ENCODE measurements around the gene P4HTM.

Gene P4HTM

GRCh38 chr3:48983096-48983495, 6.9 kb upstream of the P4HTM start:
- DNase-seq (ENCODE audit: low read depth in 1 of 2, low spot score in 1 of 2): no peak

GRCh38 chr3:48984663-48985062, 5.4 kb upstream of the P4HTM start:
- no peak for DNase-seq (ENCODE audit: low read depth in 1 of 2, low spot score in 1 of 2)

DNA sequence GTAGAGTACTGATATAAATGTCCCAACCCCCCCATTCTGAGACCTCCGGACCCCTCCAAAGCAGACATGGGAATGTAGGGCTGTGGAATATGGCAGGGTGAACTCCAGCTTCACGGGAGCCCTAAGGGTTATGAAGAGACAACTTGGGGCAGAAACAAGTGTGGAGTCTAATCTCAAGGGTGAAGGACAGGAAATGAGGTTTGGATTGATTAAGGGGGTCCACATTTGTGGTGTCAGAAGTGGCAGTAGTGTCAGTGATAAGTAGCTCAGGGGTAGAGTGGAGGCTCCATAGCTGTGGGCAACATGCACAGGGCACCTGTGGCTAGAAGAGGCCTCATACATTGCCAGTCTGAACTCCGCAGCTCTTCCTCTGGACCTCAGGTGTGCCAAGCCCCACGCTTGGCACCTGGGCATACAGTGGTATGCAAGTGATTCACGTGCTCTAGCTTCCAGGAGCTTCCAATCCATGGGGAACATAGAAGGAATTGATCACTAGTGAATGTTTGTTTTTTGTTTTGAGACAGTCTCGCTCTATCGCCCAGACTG, 4.1 kb upstream of the P4HTM start:
- no peak for DNase-seq (ENCODE audit: low read depth in 1 of 2, low spot score in 1 of 2)

DNA sequence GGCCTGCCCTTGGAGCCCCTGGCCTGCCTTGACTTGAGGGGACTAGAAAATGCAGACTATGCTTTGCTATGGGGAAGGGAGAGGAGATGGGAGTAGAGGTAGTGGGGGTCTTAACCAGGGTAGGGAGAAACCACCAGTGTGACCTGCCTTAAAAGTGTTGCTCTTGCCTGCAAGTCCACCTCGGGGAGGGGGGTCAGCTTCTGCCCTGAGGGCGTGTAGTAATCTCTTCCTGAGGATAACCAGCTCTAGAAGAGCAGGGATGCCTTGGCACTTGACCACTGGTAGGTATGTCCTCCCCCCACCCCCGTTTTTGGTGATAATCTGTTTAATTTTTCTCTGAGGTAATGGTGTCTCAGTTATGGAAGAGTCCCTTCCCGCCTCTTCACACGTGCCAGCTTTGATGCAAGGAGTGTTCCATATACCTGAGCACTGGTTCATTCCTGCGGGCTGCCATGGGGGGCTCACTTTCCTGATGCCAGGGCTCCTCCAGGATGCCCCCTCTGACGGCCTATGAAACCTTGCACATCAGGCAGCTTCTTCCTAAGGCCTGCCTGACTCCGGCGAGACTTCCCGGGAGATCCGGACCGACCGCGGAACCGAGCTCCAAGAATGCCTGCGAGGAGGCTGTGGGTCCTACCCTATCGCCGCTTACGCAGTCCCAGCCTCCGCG, 780 bp upstream of the P4HTM start:
- DNase-seq (ENCODE audit: low read depth in 1 of 2, low spot score in 1 of 2): no peak

GRCh38 chr3:48990636-48991469, 812 bp downstream of the P4HTM start:
- no peak for DNase-seq (ENCODE audit: low read depth in 1 of 2, low spot score in 1 of 2)

DNA sequence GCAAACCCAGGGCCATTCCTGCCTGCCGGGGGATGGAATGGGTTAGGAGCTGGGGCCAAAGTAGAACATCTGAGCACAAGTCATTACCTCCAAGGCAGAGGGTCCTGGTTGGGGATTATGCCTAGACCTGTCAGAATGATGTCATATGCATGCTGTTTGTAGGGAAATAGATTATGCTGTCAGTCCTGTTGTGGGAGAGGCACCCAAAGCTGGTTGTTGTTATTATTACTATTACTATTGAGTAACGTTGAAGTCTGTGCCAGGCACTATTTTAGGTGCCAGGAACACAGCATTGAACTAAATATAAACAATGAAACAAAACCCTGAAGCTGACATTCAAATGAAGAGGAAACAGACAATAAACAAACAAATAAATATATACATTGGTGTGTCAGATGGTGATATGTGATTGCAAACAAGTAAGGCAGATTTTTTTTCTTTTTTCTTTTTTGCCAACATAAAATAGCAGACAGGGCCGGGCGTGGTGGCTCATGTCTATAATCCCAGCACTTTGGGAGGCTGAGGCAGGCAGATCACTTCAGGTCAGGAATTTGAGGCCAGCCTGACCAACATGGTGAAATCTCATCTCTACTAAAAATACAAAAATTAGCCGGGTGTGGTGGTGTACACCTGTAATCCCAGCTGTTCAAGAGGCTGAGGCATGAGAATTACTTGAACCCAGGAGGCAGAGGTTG, 2.0 kb downstream of the P4HTM start:
- no peak for DNase-seq (ENCODE audit: low read depth in 1 of 2, low spot score in 1 of 2)

GRCh38 chr3:48993834-48994233, 3.8 kb downstream of the P4HTM start:
- DNase-seq (ENCODE audit: low read depth in 1 of 2, low spot score in 1 of 2): no peak

GRCh38 chr3:48996640-48997039, 6.6 kb downstream of the P4HTM start:
- DNase-seq (ENCODE audit: low read depth in 1 of 2, low spot score in 1 of 2): no peak

DNA sequence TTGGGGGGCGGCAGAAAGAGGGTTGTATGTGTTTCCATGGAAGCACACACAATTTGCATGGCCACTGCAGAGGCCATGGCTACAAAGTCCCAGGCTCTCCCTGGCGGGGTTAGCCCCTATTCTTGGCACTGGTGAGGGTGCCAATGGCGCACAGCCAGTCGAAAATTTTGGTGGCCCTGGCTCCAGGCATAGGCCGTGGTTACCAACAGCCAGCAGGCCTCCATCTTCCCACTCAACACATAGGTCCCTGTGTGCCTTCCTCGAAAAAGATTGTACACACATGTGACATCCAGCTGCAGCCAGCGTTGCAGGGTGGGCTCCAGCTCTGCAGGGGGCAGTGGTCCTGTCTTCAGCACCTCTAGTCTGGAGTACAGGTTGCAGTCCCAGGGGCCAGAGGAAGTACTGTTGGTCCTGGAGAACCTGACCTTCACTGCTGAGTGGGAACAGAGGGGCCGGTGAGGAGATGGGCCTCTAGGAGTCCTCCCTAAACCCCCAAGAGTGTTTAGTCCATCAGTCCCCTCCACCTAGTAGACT, 7.1 kb downstream of the P4HTM start:
- DNase-seq (ENCODE audit: low read depth in 1 of 2, low spot score in 1 of 2): no peak

DNA sequence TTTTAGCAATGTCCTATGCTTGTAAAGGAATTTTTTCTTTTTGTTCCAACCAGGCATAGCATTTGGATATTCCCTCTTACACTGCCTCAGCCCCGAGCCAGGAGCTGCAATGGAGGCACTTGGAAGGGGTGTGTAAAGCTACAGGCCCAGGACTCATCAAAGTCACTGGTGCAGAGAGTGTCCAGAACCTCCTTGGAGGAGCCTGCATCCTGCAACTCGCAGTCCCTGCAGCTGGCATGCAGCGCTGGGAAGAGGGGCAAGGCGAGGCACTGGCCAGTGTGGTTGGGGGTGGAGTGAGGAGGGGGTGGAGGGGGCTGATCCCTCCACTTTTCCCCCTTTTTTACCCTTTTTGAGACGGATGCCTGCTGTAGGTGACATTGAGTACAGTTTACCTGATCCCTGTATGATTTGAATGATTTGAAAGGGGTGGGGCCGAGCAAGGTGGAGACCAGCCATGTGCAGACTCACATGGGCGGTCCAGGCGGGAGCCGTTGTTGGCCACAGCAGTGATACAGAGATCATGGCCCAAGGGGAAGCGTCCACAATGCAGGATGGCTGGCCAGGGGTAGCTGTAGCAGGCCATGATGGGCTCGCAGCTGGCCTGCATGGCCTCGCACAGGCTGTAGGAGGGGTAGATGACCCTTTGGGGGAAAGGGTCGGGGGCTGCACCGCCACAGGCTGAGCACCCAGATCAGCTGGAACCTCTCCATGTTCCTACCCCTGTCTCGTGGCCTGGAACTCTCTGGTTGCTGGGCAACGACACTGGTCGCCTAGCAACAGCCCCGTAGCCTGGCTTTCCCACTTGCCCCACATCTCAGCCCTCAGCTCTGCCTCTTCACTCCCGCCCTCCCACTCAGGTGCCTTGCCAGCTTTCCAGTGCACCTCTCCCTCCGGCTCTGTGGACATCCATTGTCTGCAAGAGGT, 7.9 kb downstream of the P4HTM start:
- no peak for DNase-seq (ENCODE audit: low read depth in 1 of 2, low spot score in 1 of 2)

GRCh38 chr3:48999085-48999858, 9.2 kb downstream of the P4HTM start:
- DNase-seq (ENCODE audit: low read depth in 1 of 2, low spot score in 1 of 2): no peak

DNA sequence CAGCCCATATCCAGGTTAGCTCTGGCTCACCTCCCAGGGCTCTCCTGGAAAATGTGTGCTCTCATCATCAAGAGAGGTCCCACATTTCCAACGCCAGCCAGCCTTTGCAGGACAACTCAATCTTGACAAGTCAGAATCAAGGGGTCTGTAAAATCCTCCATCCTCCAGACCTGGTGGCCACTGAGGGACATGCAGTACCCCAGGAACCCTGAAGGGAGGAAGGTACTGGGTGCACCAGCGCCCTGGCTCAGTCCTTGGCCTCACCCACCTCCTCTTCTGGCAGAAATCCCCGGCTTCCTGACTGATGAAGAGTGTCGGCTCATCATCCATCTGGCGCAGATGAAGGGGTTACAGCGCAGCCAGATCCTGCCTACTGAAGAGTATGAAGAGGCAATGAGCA, 11.1 kb downstream of the P4HTM start:
- no peak for DNase-seq (ENCODE audit: low read depth in 1 of 2, low spot score in 1 of 2)

DNA sequence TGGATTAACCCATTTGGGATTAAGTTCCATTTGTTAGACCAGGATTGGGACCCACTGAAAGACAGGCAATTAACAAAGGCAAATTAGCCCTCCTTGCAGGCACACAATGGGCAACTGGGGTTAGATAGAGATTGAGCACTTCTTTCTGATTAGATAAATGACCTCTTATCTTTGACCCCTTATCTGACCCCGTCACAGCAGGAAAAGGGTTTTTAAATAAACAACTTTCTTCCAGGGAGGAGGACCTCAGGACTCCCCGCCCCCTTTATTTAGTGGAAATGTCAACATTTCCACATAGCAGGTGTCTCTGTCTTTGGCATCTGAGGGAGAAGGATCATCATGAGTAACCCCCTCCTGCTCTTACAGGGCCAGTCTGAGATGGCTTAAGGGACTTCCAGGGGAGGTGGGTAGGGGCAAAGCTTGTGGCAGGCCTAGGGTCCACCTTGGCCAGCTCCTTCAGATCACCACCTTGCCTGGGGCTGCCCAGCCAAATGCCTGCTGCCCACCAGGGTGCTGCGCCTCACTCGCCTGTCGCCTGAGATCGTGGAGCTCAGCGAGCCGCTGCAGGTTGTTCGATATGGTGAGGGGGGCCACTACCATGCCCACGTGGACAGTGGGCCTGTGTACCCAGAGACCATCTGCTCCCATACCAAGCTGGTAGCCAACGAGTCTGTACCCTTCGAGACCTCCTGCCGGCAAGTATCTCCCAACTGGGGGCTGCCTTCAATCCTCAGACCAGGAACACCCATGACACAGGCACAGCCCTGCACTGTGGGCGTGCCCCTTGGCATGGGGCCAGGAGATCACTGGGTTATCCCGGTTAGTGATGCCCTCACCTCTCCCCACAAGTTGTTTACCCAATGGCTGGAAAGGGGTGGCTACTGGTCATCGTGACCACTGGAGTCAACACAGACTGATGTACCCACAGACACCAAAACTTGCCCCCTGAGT, 14.6 kb downstream of the P4HTM start:
- no peak for DNase-seq (ENCODE audit: low read depth in 1 of 2, low spot score in 1 of 2)

DNA sequence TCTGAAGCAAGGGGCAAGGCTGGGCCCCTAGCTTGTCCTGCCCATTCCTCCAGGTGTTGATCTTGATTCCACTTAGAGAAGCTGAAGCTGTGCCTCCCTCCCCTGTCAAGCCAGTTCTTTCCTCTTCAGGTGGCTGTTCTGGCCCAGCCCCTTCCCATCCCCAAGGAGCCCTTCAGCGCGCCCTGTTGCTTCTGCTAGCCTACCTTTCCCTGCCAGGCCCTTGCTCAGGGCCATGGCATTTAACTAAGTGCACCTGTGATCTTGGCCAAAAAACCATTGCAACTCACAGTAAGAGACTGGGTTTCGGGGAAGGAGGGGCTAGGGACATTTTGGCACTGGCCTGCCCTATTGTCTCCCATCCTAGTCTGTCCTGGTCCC, 15.3 kb downstream of the P4HTM start:
- no peak for DNase-seq (ENCODE audit: low read depth in 1 of 2, low spot score in 1 of 2)

GRCh38 chr3:49005998-49006397, 16.0 kb downstream of the P4HTM start:
- no peak for DNase-seq (ENCODE audit: low read depth in 1 of 2, low spot score in 1 of 2)

DNA sequence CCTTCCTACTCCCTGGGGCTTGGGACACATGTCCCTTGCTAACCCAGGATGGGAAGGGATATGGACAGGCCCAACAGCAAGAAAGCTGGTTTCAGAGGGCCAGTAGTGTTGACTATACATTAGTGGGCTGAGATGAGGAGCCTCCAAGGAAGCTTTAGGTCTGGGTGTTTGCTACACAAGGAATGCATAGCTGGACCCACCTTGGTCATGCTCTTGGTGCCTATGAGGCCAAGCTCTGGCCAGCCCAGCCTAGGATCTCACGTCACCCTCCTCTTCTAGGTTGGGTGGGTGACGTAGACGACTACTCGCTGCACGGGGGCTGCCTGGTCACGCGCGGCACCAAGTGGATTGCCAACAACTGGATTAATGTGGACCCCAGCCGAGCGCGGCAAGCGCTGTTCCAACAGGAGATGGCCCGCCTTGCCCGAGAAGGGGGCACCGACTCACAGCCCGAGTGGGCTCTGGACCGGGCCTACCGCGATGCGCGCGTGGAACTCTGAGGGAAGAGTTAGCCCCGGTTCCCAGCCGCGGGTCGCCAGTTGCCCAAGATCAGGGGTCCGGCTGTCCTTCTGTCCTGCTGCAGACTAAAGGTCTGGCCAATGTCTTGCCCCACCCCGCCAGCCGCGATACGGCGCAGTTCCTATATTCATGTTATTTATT, 16.5 kb downstream of the P4HTM start:
- DNase-seq (ENCODE audit: low read depth in 1 of 2, low spot score in 1 of 2): no peak

- DNase-seq (ENCODE audit: low read depth in 1 of 2, low spot score in 1 of 2): peak; percentile 92 to 94
These were observed 17.2 kb downstream of the P4HTM start, which contains the start of gene WDR6 for GRCh38 chr3:49007068-49007770. Gene WDR6, plus strand, starts transcription at chr3:49007391. Its CDS starts 41 bp downstream, at chr3:49007432.

All from stimulated activated CD4-positive, alpha-beta T cell treated with anti-CD3 and anti-CD28 coated beads, Interleukin-15, amount 100 ng/mL, for 1 hour (primary cell).